H1 (cell line): ENCODE measurements around the gene MMP19. TPM values are rescaled to one million over a fixed set of nuclear protein-coding genes. Genes with fewer than 3 reads are reported as not detected.

ENCODE experiments used
- CTCF ChIA-PET: fragments of 300-600 bp; sonication (Branson Sonifier 250); formaldehyde crosslinking; loops from one replicate; lab custom pipeline; 2021; ENCODE audit not compliant: partially characterized antibody; lab: Charles Lee
- POLR2A ChIA-PET: fragments of 300-600 bp; sonication (Branson Sonifier 250); formaldehyde crosslinking; loops from one replicate; lab custom pipeline; 2021; ENCODE audit warnings: inconsistent platforms; ENCODE audit not compliant: partially characterized antibody; lab: Charles Lee
- DNase-seq, 2 experiments: peaks; one replicate each; pipeline versions ENCODE4 v3.0.0 to v3.0.0-alpha.2; 2010 to 2022; ENCODE audit warnings: low spot score in 2 of 2, low read depth in 1 of 2, mixed read lengths in 1 of 2
- FAIRE-seq: peaks from 2 replicates; lab custom pipeline; 2011; peaks lifted over from hg19 to GRCh38; lab: Jason Lieb, UNC
- H2AFZ ChIP-seq: 2 replicates; pipeline ENCODE4 v1.8.1; 2012; ENCODE audit warnings: low read length, inconsistent platforms
- H2AK5ac ChIP-seq: 2 replicates; pipeline ENCODE4 v1.6.1; 2013; ENCODE audit warnings: low read depth, low read length
- H2BK120ac ChIP-seq: replicated peaks from 2 replicates; pipeline ENCODE3; 2013; ENCODE audit warnings: low read depth, low read length, inconsistent platforms
- H2BK12ac ChIP-seq: 2 replicates; pipeline ENCODE4 v1.6.1; 2013; ENCODE audit warnings: low read depth, low read length
- H2BK15ac ChIP-seq: 2 replicates; pipeline ENCODE4 v1.6.1; 2013; ENCODE audit warnings: low read length
- H2BK20ac ChIP-seq: 2 replicates; pipeline ENCODE4 v1.6.1; 2013; ENCODE audit warnings: low read length
- H2BK5ac ChIP-seq: 2 replicates; pipeline ENCODE4 v1.6.1; 2013; ENCODE audit warnings: low read depth, low read length
- H3K14ac ChIP-seq: 2 replicates; pipeline ENCODE4 v1.6.1; 2013; ENCODE audit warnings: inconsistent platforms; ENCODE audit not compliant: insufficient read length
- H3K18ac ChIP-seq: 2 replicates; pipeline ENCODE4 v1.6.1; 2013; ENCODE audit warnings: low read length; ENCODE audit errors: extremely low read depth
- H3K23ac ChIP-seq: 2 replicates; pipeline ENCODE4 v1.6.1; 2013; ENCODE audit warnings: inconsistent platforms; ENCODE audit not compliant: insufficient read length
- H3K23me2 ChIP-seq: 2 replicates; pipeline ENCODE4 v1.6.1; 2013; ENCODE audit warnings: low read depth, low read length
- H3K27ac ChIP-seq: 2 replicates; pipeline ENCODE4 v1.6.1; 2011; ENCODE audit warnings: low read depth, low read length, inconsistent platforms
- H3K27me3 ChIP-seq, 4 experiments: replicated peaks in 1 of 4; 1 replicate in 1 of 4; 2 replicates in 3 of 4; pipeline versions ENCODE4 v1.6.1 to v1.8.1; 2011 to 2013; ENCODE audit warnings: low read length in 3 of 4, mild to moderate bottlenecking in 3 of 4, inconsistent platforms in 2 of 4, mixed read lengths in 2 of 4, moderate library complexity in 1 of 4; ENCODE audit not compliant: control insufficient read depth in 3 of 4, insufficient read depth in 3 of 4; ENCODE audit errors: extremely low read depth in 1 of 4
- H3K36me3 ChIP-seq, 4 experiments: 2 replicates each; pipeline versions ENCODE4 v1.6.1 to v1.8.1; 2011 to 2013; ENCODE audit warnings: mild to moderate bottlenecking in 4 of 4, low read length in 3 of 4, moderate library complexity in 2 of 4, control low read depth in 1 of 4, inconsistent platforms in 1 of 4; ENCODE audit not compliant: insufficient read depth in 4 of 4, control insufficient read depth in 2 of 4
- H3K4ac ChIP-seq: replicated peaks from 2 replicates; pipeline ENCODE3; 2013; ENCODE audit warnings: low read length, low read depth, mixed read lengths, inconsistent platforms; ENCODE audit not compliant: insufficient read length
- H3K4me1 ChIP-seq, 4 experiments: replicated peaks in 1 of 4; 1 replicate in 1 of 4; 2 replicates in 3 of 4; pipeline versions ENCODE4 v1.6.1 to v1.8.1; 2011 to 2013; ENCODE audit warnings: low read length in 3 of 4, inconsistent platforms in 2 of 4, mixed read lengths in 1 of 4; ENCODE audit not compliant: insufficient read depth in 4 of 4, control insufficient read depth in 3 of 4
- H3K4me2 ChIP-seq, 2 experiments: 2 replicates each; pipeline versions ENCODE4 v1.6.1 to v1.8.1; 2011 to 2013; ENCODE audit warnings: low read depth in 2 of 2, low read length in 2 of 2, control low read depth in 1 of 2, inconsistent platforms in 1 of 2, mild to moderate bottlenecking in 1 of 2; ENCODE audit not compliant: insufficient read depth in 1 of 2
- H3K4me3 ChIP-seq, 4 experiments: fragments of 200-600, 300-600 bp in 1 of 4; sonication (generic), shearing (Covaris generic), sonication (Bioruptor Twin) in 1 of 4; 2 replicates each; pipeline versions ENCODE4 v1.5.1 to v1.8.1; 2011 to 2016; ENCODE audit warnings: low read length in 4 of 4, low read depth in 3 of 4, control low read depth in 2 of 4, inconsistent platforms in 2 of 4, mild to moderate bottlenecking in 2 of 4, mixed read lengths in 1 of 4, moderate library complexity in 1 of 4; ENCODE audit not compliant: insufficient read depth in 2 of 4; ENCODE audit errors: extremely low read depth in 1 of 4
- H3K56ac ChIP-seq: replicated peaks from 2 replicates; pipeline ENCODE3; 2013; ENCODE audit warnings: low read depth, mild to moderate bottlenecking, mixed read lengths, low read length, inconsistent platforms; ENCODE audit not compliant: insufficient read length
- H3K79me1 ChIP-seq: 2 replicates; pipeline ENCODE4 v1.6.1; 2013; ENCODE audit warnings: low read depth, low read length, control low read depth
- H3K79me2 ChIP-seq, 2 experiments: 2 replicates each; pipeline versions ENCODE4 v1.6.1 to v1.8.1; 2012 to 2013; ENCODE audit warnings: low read length in 2 of 2, mild to moderate bottlenecking in 2 of 2, inconsistent platforms in 1 of 2; ENCODE audit not compliant: insufficient read depth in 2 of 2, control insufficient read depth in 1 of 2
- H3K9ac ChIP-seq, 4 experiments: replicated peaks in 1 of 4; 1 replicate in 1 of 4; 2 replicates in 3 of 4; pipeline versions ENCODE4 v1.6.1 to v1.8.1; 2011 to 2013; ENCODE audit warnings: low read depth in 3 of 4, low read length in 3 of 4, control low read depth in 2 of 4, mild to moderate bottlenecking in 2 of 4, moderate library complexity in 2 of 4, inconsistent platforms in 1 of 4; ENCODE audit errors: extremely low read depth in 1 of 4
- H3K9me3 ChIP-seq, 2 experiments: 2 replicates each; pipeline versions ENCODE4 v1.6.1 to v1.8.1; 2012 to 2013; ENCODE audit warnings: mild to moderate bottlenecking in 2 of 2, moderate library complexity in 2 of 2, control low read depth in 1 of 2, inconsistent platforms in 1 of 2, low read depth in 1 of 2, low read length in 1 of 2, mixed read lengths in 1 of 2; ENCODE audit not compliant: insufficient read depth in 2 of 2
- H4K20me1 ChIP-seq, 2 experiments: replicated peaks in 1 of 2; 2 replicates each; pipeline versions ENCODE3 to v1.8.1; 2011 to 2013; ENCODE audit warnings: inconsistent platforms in 2 of 2, low read length in 2 of 2, mild to moderate bottlenecking in 1 of 2; ENCODE audit not compliant: insufficient read depth in 2 of 2, control insufficient read depth in 1 of 2
- H4K5ac ChIP-seq: 2 replicates; pipeline ENCODE4 v1.6.1; 2013; ENCODE audit warnings: low read length, low read depth, mixed read lengths, inconsistent platforms; ENCODE audit not compliant: insufficient read length
- H4K8ac ChIP-seq: 2 replicates; pipeline ENCODE4 v1.8.0; 2013; ENCODE audit warnings: mild to moderate bottlenecking, moderate library complexity, low read length, inconsistent platforms; ENCODE audit not compliant: insufficient read depth; ENCODE audit errors: extremely low read depth
- H4K91ac ChIP-seq: replicated peaks from 2 replicates; pipeline ENCODE3; 2013; ENCODE audit warnings: low read length, mixed read lengths, inconsistent platforms; ENCODE audit not compliant: insufficient read length
- ATF2 ChIP-seq: IDR thresholded peaks from 2 replicates; pipeline ENCODE4 v1.6.1; 2012; ENCODE audit warnings: low read length, inconsistent platforms
- BCL11A ChIP-seq, 2 experiments: IDR thresholded peaks; one replicate each; pipeline ENCODE4 v1.6.1; 2011; ENCODE audit warnings: low read depth in 2 of 2, low read length in 2 of 2, mild to moderate bottlenecking in 2 of 2
- CHD2 ChIP-seq: IDR thresholded peaks from 2 replicates; pipeline ENCODE4 v1.6.1; 2012; ENCODE audit warnings: low read length, improper control_type of control experiment
- KDM1A ChIP-seq: fragments of 200-600, 300-600 bp; sonication (generic); IDR thresholded peaks from 2 replicates; pipeline ENCODE4 v1.7.1; 2016; ENCODE audit warnings: mild to moderate bottlenecking, low read length, borderline replicate concordance
- NANOG ChIP-seq: IDR thresholded peaks from 2 replicates; pipeline ENCODE4 v1.6.1; 2011; ENCODE audit warnings: low read length, low read depth, mild to moderate bottlenecking, inconsistent platforms; ENCODE audit not compliant: insufficient read depth, poor library complexity, severe bottlenecking
- PHF8 ChIP-seq: fragments of 200-600 bp; sonication (generic); conservative IDR thresholded peaks from 2 replicates; pipeline ENCODE4 v1.7.1; 2012; ENCODE audit warnings: low read depth, mild to moderate bottlenecking, inconsistent platforms, low read length, moderate library complexity
- RXRA ChIP-seq: IDR thresholded peaks from 2 replicates; pipeline ENCODE4 v1.6.1; 2011; ENCODE audit warnings: low read depth, mild to moderate bottlenecking, low read length, moderate library complexity; ENCODE audit not compliant: insufficient read depth
- SUZ12 ChIP-seq: fragments of 200-600 bp; sonication (generic); IDR thresholded peaks from 2 replicates; pipeline ENCODE4 v1.6.1; 2012; ENCODE audit warnings: mild to moderate bottlenecking, inconsistent platforms, low read length, moderate library complexity, mixed read lengths
- TAF7 ChIP-seq: optimal IDR thresholded peaks from 2 replicates; pipeline ENCODE3; 2011; ENCODE audit warnings: low read depth, mild to moderate bottlenecking, inconsistent platforms, low read length, moderate library complexity, borderline replicate concordance
- TBP ChIP-seq: IDR thresholded peaks from 2 replicates; pipeline ENCODE4 v1.6.1; 2011; ENCODE audit warnings: low read depth, low read length, improper control_type of control experiment
- WGBS, 2 experiments: shearing (Covaris generic) in 1 of 2; methylation state at CpG; one replicate each; pipeline versions ENCODE4 v1.1.6 to v1.1.7; 2013 to 2015; ENCODE audit warnings: low lambda C conversion rate in 2 of 2, mixed read lengths in 2 of 2, inconsistent platforms in 1 of 2, low coverage in 1 of 2, missing lambda C conversion rate in 1 of 2; ENCODE audit not compliant: insufficient replicate concordance in 2 of 2, insufficient coverage in 1 of 2, insufficient read length in 1 of 2; ENCODE audit errors: extremely low coverage in 1 of 2, missing lambda C conversion rate in 1 of 2; 5-methylcytosine and 5-hydroxymethylcytosine counted together
- polyA plus RNA-seq, 7 experiments: library from polyadenylated mRNA; depleted of rRNA in 3 of 7; stranded (reverse) in 5 of 7; unstranded in 2 of 7; fragments of >200 nt in 5 of 7; fragments of 200-250 nt in 2 of 7; gene quantifications; 1 replicate in 5 of 7; 2 replicates in 1 of 7; 4 replicates in 1 of 7; pipeline versions ENCODE4 v1.2.1 to v1.2.3, GENCODE V29; 2011 to 2013; ENCODE audit warnings: missing spikeins in 2 of 7, mixed read lengths in 2 of 7
- total RNA-seq: library from RNA; stranded (reverse); fragmentation: NEBNext Ultra II Directional; extraction: Animal tissue kit (Norgen Biotek cat#: 25700); gene quantifications from 2 replicates; pipeline ENCODE4 v1.2.1, GENCODE V29; 2021

MMP19 gene
- total and polyA plus RNA-seq, 2 of the 8 experiments (the other 6 are each of a cell fraction or from before 2014, with no cell fraction given): 2.7 to 3.3 TPM

GRCh38 chr12:55831447-55831815 is 11.3 kb downstream of the MMP19 start:
- Histone ChIP-seq H3K27me3 (no peaks in the 10 kb centered on the region), H3K4me3 (peak overlapping the region; percentile 59 to 97 (median 86)), H2AFZ (no peak overlapping the region), H4K5ac (peak overlapping the region; percentile 8), H3K56ac (no peak overlapping the region), H3K4me2 (peak overlapping the region; percentile 93 to 98), H2BK5ac (peak overlapping the region; percentile 94; the same call in 1 of the 2 replicates), H4K8ac (peak overlapping the region; percentile 28; the same call in 1 of the 2 replicates), H3K23me2 (no peaks in the 10 kb centered on the region; the same call in 1 of the 2 replicates), H4K91ac (no peak overlapping the region), H3K18ac (peak overlapping the region; percentile 5; the same call in 1 of the 2 replicates), H3K4ac (no peak overlapping the region), H4K20me1 (no peaks in the 10 kb centered on the region), H3K14ac (no peak overlapping the region), H2AK5ac (no peak overlapping the region), H2BK12ac (no peak overlapping the region), H3K36me3 (no peaks in the 10 kb centered on the region; a peak in 1 of 8 replicates), H3K9me3 (no peaks in the 10 kb centered on the region), H2BK15ac (no peak overlapping the region), H3K79me1 (peaks cover 5% of the 10 kb centered on the region; the same call in 1 of the 2 replicates), H2BK20ac (no peak overlapping the region), H3K9ac (peak overlapping the region in 3 of 4 experiments; percentile 56 to 87 (median 86); a peak in 6 of 7 replicates), H3K27ac (no peak overlapping the region; the same call in 1 of the 2 replicates), H2BK120ac (no peak overlapping the region), H3K4me1 (peaks cover 1 to 16% (median 6%) of the 10 kb centered on the region in 4 experiments), H3K23ac (no peak overlapping the region), H3K79me2 (peaks cover 5 to 28% of the 10 kb centered on the region in 2 experiments; a peak in 3 of 4 replicates)
- ChIA-PET CTCF (interaction anchor here (0.7 to 5.2 kb wide), 11 partner anchors 12 to 197 kb away, joined by 3 to 59 read pairs (median 4); partner anchors contain the start of genes ORMDL2, PYM1 and SARNP), POLR2A (interaction anchor here (0.8 to 6.2 kb wide), 20 partner anchors 10 to 273 kb away, joined by 3 to 109 read pairs (median 6); partner anchors contain the start of genes CD63, GDF11, IKZF4 and ITGA7)
- DNase-seq (no peak), FAIRE-seq (no peak)
- WGBS, 2 experiments: 22% methylated on average over 1 of the region's 1 CpG; no CpG with 5 or more reads in 1 of the 2 experiments
- TF ChIP-seq TAF7 (no peak), RXRA (no peak), CHD2 (no peak), TBP (no peak), KDM1A (no peak), PHF8 (no peak), ATF2 (no peak), NANOG (no peak), BCL11A (IDR thresholded peaks at IDR 0.05; ENCODE audit: low read depth in 2 of 2, low read length in 2 of 2) (no peak), SUZ12 (no peak)
